HG02588 (cell line): ENCODE data around the gene LY86.
"Not testable (repeated sequence)": the region's sequence is repeated elsewhere in the genome, so short reads cannot be mapped to it uniquely, and the experiment has no call there.

Experiments used
- ATAC-seq: cut with Tn5 transposase; IDR thresholded peaks from one replicate; pipeline ENCODE4 v1.9.1; 2021; ENCODE audit warnings: mild to moderate bottlenecking, moderate library complexity; ENCODE audit not compliant: unreplicated experiment

Gene LY86

GRCh38 chr6:6595025-6595424 is 6.5 kb downstream of the LY86 start:
- no peak for ATAC-seq

GRCh38 chr6:6595952-6596351 is 7.4 kb downstream of the LY86 start:
- ATAC-seq, result no peak

GRCh38 chr6:6596529-6597328 is 8.2 kb downstream of the LY86 start:
- ATAC-seq, result no peak

GRCh38 chr6:6597682-6598081 is 9.2 kb downstream of the LY86 start:
- ATAC-seq, result no peak

- ATAC-seq, result no peak
Observed at GRCh38 chr6:6599468-6599873, 11.0 kb downstream of the LY86 start.

GRCh38 chr6:6600875-6601274 is 12.4 kb downstream of the LY86 start:
- ATAC-seq, result no peak

- no peak for ATAC-seq
Observed at GRCh38 chr6:6602262-6602661, 13.7 kb downstream of the LY86 start.

GRCh38 chr6:6603317-6603716 is 14.8 kb downstream of the LY86 start:
- no peak for ATAC-seq

GRCh38 chr6:6604015-6604414 is 15.5 kb downstream of the LY86 start:
- ATAC-seq, result no peak

GRCh38 chr6:6604566-6604965 is 16.0 kb downstream of the LY86 start:
- ATAC-seq, result no peak

GRCh38 chr6:6605873-6606272 is 17.4 kb downstream of the LY86 start:
- ATAC-seq, result no peak

GRCh38 chr6:6606391-6607030 is 18.0 kb downstream of the LY86 start:
- not testable (repeated sequence) for ATAC-seq

GRCh38 chr6:6609450-6609849 is 20.9 kb downstream of the LY86 start:
- no peak for ATAC-seq

- peak; percentile 87 for ATAC-seq
Observed at GRCh38 chr6:6610031-6610591, 21.6 kb downstream of the LY86 start.

- ATAC-seq, result no peak
Observed at GRCh38 chr6:6611486-6611885, 23.0 kb downstream of the LY86 start.

- ATAC-seq, result no peak
Observed at GRCh38 chr6:6612308-6612707, 23.8 kb downstream of the LY86 start.

GRCh38 chr6:6613103-6613718 is 24.7 kb downstream of the LY86 start:
- ATAC-seq, result not testable (repeated sequence)

GRCh38 chr6:6614096-6614982 is 25.8 kb downstream of the LY86 start:
- no peak for ATAC-seq

- ATAC-seq, result no peak
Observed at GRCh38 chr6:6614983-6615349, 26.4 kb downstream of the LY86 start.

GRCh38 chr6:6616656-6617055 is 28.1 kb downstream of the LY86 start:
- no peak for ATAC-seq
